Gastroesophageal sphincter (tissue), 3 donors: ENCODE results near the gene LPP.

Experiments
- EP300 ChIP-seq: sonication (generic); formaldehyde crosslinking; IDR thresholded peaks from one replicate; pipeline ENCODE4 v1.6.1; 2017; ENCODE audit warnings: antibody characterized with exemption, mild to moderate bottlenecking
- TF ChIP-seq, protein P1 (sequence below), 4 experiments: fragments of 200-600 bp in 2 of 4; fragments of 450-650 bp in 2 of 4; sonication (generic) in 1 of 4; IDR thresholded peaks; one replicate each; pipeline ENCODE4 v1.5.1; 2017 to 2019; ENCODE audit warnings: antibody characterized with exemption in 4 of 4, mild to moderate bottlenecking in 2 of 4, moderate library complexity in 2 of 4

DNA sequence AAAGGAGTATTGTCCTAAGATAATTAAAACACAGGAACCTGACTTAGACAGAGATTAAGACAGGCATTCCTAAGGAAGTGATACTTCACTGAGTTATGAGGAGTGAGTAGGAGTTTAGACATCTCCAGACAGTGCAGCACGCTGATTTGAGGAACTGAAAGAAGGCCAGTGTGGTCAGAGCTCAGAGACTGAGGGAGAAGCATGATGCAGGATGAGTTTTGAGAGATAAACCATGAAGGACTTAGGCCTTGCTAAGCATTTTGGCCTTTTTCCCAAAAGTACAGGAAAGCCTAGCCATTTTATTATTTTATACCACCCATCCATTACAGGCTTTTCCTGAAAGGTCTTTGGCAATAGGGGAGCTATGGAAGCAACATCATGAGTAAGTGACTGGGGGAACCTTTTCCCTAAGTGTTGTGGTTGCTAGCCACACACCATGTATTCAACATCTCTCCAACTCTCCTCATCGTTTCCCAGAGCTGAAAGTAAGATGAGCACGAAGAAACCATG lies 642.2 kb downstream of the LPP start:
- TF ChIP-seq, protein P1, sequence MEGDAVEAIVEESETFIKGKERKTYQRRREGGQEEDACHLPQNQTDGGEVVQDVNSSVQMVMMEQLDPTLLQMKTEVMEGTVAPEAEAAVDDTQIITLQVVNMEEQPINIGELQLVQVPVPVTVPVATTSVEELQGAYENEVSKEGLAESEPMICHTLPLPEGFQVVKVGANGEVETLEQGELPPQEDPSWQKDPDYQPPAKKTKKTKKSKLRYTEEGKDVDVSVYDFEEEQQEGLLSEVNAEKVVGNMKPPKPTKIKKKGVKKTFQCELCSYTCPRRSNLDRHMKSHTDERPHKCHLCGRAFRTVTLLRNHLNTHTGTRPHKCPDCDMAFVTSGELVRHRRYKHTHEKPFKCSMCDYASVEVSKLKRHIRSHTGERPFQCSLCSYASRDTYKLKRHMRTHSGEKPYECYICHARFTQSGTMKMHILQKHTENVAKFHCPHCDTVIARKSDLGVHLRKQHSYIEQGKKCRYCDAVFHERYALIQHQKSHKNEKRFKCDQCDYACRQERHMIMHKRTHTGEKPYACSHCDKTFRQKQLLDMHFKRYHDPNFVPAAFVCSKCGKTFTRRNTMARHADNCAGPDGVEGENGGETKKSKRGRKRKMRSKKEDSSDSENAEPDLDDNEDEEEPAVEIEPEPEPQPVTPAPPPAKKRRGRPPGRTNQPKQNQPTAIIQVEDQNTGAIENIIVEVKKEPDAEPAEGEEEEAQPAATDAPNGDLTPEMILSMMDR (IDR thresholded peaks at IDR 0.05) = no peak
- TF ChIP-seq EP300 = no peak
